ENCODE results near the gene TBC1D1.

The TBC1D1 gene

DNA sequence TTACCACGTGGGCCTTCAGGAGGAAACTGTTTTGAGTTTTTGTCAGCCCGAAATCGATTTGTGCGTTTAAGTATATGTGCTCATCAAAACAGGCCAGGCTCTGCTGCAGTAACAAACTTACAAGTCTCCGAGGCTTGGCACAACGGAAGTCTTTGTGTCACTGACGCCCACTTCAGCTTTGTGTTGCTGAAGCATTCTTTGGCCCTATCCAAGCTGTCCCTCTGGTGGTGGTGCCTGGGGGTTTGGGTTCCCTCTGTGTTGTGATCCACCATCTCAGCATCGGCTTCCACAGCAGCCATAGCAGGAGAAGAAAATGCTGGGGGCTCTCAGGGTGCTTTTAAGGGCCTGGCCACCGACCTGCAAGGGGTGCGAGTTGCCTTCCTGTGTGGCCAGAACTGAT lies 245.7 kb downstream of the TBC1D1 start:
- TF ChIP-seq, protein P1, sequence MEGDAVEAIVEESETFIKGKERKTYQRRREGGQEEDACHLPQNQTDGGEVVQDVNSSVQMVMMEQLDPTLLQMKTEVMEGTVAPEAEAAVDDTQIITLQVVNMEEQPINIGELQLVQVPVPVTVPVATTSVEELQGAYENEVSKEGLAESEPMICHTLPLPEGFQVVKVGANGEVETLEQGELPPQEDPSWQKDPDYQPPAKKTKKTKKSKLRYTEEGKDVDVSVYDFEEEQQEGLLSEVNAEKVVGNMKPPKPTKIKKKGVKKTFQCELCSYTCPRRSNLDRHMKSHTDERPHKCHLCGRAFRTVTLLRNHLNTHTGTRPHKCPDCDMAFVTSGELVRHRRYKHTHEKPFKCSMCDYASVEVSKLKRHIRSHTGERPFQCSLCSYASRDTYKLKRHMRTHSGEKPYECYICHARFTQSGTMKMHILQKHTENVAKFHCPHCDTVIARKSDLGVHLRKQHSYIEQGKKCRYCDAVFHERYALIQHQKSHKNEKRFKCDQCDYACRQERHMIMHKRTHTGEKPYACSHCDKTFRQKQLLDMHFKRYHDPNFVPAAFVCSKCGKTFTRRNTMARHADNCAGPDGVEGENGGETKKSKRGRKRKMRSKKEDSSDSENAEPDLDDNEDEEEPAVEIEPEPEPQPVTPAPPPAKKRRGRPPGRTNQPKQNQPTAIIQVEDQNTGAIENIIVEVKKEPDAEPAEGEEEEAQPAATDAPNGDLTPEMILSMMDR (IDR thresholded peaks at IDR 0.05) = no peak
- no peaks in the 10 kb centered on the region for H3K9me3 ChIP-seq (ENCODE audit: control insufficient read depth, low read length)
- no peaks in the 10 kb centered on the region for H3K27me3 ChIP-seq (ENCODE audit: control insufficient read depth, insufficient read depth, low read length)
- no peak overlapping the region for H3K27ac ChIP-seq
- no peaks in the 10 kb centered on the region for H3K36me3 ChIP-seq (ENCODE audit: control insufficient read depth, insufficient read depth, low read length)
- H3K4me3 ChIP-seq (ENCODE audit: low read depth, low read length) = no peak overlapping the region
- H3K4me1 ChIP-seq = peaks cover 2% of the 10 kb centered on the region
- H3K4me2 ChIP-seq (ENCODE audit: low read length) = no peak overlapping the region
- H3K79me2 ChIP-seq = no peaks in the 10 kb centered on the region
- no peak overlapping the region for H2AFZ ChIP-seq
- no peak overlapping the region for H3K9ac ChIP-seq

- H3K36me3 ChIP-seq (ENCODE audit: control insufficient read depth, insufficient read depth, low read length) = no peaks in the 10 kb centered on the region
- H3K27ac ChIP-seq = no peak overlapping the region
- H3K9me3 ChIP-seq (ENCODE audit: control insufficient read depth, low read length) = no peaks in the 10 kb centered on the region
Measured at GRCh38 chr4:38137080-38137479, 246.2 kb downstream of the TBC1D1 start.

DNA sequence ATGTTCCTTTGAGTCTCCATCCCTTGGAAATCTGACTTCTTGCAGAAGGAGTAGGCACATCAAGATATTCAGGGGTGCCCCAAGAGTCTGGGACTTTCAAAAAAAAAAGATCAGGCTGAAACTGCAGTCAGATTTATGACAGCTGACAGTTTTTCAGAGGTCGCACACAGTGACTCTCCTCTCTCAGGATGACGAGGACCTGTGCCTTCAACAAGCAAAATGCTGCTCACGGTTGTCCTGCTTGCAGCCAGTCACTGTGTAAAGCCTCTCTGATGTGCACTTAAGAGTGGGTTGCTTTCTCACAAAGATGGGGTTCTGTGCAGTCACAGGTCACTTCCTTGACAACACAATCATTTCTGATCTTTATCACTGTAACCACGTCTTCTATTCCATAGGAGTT lies 247.5 kb downstream of the TBC1D1 start:
- no peak overlapping the region for H3K27ac ChIP-seq
- H3K36me3 ChIP-seq (ENCODE audit: control insufficient read depth, insufficient read depth, low read length) = no peaks in the 10 kb centered on the region
- H3K79me2 ChIP-seq = no peaks in the 10 kb centered on the region
- no peaks in the 10 kb centered on the region for H3K27me3 ChIP-seq (ENCODE audit: control insufficient read depth, insufficient read depth, low read length)
- no peaks in the 10 kb centered on the region for H3K9me3 ChIP-seq (ENCODE audit: control insufficient read depth, low read length)
- H3K4me3 ChIP-seq (ENCODE audit: low read depth, low read length) = no peak overlapping the region
- no peak overlapping the region for H2AFZ ChIP-seq
- H3K4me2 ChIP-seq (ENCODE audit: low read length) = no peak overlapping the region
- TF ChIP-seq, protein P1 (IDR thresholded peaks at IDR 0.05) = no peak
- no peaks in the 10 kb centered on the region for H3K4me1 ChIP-seq
- H3K9ac ChIP-seq = no peak overlapping the region

More at GRCh38 chr4:38137080-38137479, 246.2 kb downstream of the TBC1D1 start:
- H3K4me3 ChIP-seq (ENCODE audit: low read depth, low read length) = no peak overlapping the region
- TF ChIP-seq, protein P1 (IDR thresholded peaks at IDR 0.05) = no peak
- no peaks in the 10 kb centered on the region for H3K79me2 ChIP-seq
- no peak overlapping the region for H2AFZ ChIP-seq
- no peaks in the 10 kb centered on the region for H3K4me1 ChIP-seq
- no peaks in the 10 kb centered on the region for H3K27me3 ChIP-seq (ENCODE audit: control insufficient read depth, insufficient read depth, low read length)
- no peak overlapping the region for H3K9ac ChIP-seq
- H3K4me2 ChIP-seq (ENCODE audit: low read length) = no peak overlapping the region

GRCh38 chr4:38139187-38139586 lies 248.3 kb downstream of the TBC1D1 start:
- Histone ChIP-seq H3K27me3 (ENCODE audit: control insufficient read depth, insufficient read depth, low read length) (no peaks in the 10 kb centered on the region), H3K27ac (no peak overlapping the region)
- TF ChIP-seq, protein P1 (IDR thresholded peaks at IDR 0.05) = no peak

DNA sequence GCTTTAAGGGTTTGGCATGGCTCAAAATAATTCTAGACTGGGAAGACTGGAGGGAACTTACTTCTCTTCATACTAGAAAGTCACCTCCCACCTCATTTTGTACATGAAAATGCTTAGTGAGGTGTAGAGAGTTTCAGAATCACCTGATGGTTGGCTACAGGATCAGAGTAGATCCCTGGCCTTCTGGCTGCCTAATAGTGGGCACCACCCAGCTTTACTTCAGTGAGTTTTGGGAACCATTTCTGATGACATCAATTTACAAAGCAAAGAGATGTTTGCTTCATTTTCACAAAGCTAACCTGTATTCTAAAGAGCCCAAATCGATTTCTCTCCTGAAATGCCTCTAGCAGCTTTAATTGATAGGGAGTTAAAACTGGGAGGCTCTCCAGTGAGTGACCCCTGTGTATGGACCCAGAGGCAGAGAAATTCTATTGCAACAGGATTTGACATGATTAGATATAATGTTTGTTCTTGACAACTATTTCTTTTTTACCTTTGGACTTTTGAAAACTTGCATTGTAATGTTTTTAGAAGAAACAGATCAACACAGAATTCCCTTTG lies 249.8 kb downstream of the TBC1D1 start:
- Histone ChIP-seq H3K79me2 (no peaks in the 10 kb centered on the region), H3K9ac (no peak overlapping the region), H2AFZ (no peak overlapping the region), H3K27me3 (ENCODE audit: control insufficient read depth, insufficient read depth, low read length) (no peaks in the 10 kb centered on the region), H3K9me3 (ENCODE audit: control insufficient read depth, low read length) (no peaks in the 10 kb centered on the region), H3K4me3 (ENCODE audit: low read depth, low read length) (no peak overlapping the region), H3K27ac (no peak overlapping the region), H3K36me3 (ENCODE audit: control insufficient read depth, insufficient read depth, low read length) (no peaks in the 10 kb centered on the region), H3K4me2 (ENCODE audit: low read length) (no peak overlapping the region), H3K4me1 (no peaks in the 10 kb centered on the region)
- TF ChIP-seq, protein P1 (IDR thresholded peaks at IDR 0.05) = no peak

More at GRCh38 chr4:38139187-38139586, 248.3 kb downstream of the TBC1D1 start:
- Histone ChIP-seq H3K4me2 (ENCODE audit: low read length) (no peak overlapping the region), H3K79me2 (no peaks in the 10 kb centered on the region), H3K4me1 (no peaks in the 10 kb centered on the region), H3K9me3 (ENCODE audit: control insufficient read depth, low read length) (no peaks in the 10 kb centered on the region), H3K4me3 (ENCODE audit: low read depth, low read length) (no peak overlapping the region), H2AFZ (no peak overlapping the region), H3K36me3 (ENCODE audit: control insufficient read depth, insufficient read depth, low read length) (no peaks in the 10 kb centered on the region), H3K9ac (no peak overlapping the region)

All from parathyroid adenoma (tissue), 2 donors.